HepG2 (cell line): ENCODE data around the gene CHID1. TPM values are rescaled to one million over a fixed set of nuclear protein-coding genes. Genes with fewer than 3 reads are reported as not detected.

ENCODE experiments used
- ATAD3A ChIP-seq: sonication (generic); formaldehyde crosslinking; IDR thresholded peaks from 2 replicates; pipeline ENCODE4 v1.4.0; 2020; ENCODE audit warnings: missing genetic modification reagents
- ATRX ChIP-seq: sonication (generic); formaldehyde crosslinking; IDR thresholded peaks from 2 replicates; pipeline ENCODE4 v1.4.0; 2020; ENCODE audit warnings: missing genetic modification reagents, borderline replicate concordance
- BCLAF1 ChIP-seq: fragments of 450-650 bp; IDR thresholded peaks from 2 replicates; pipeline ENCODE4 v1.6.1; 2017; ENCODE audit warnings: mild to moderate bottlenecking
- BRCA1 ChIP-seq: sonication (generic); formaldehyde crosslinking; IDR thresholded peaks from 2 replicates; pipeline ENCODE4 v1.4.0; 2020; ENCODE audit warnings: missing genetic modification reagents
- CBX5 ChIP-seq: sonication (generic); formaldehyde crosslinking; IDR thresholded peaks from 2 replicates; pipeline ENCODE4 v1.4.0; 2020; ENCODE audit warnings: missing genetic modification reagents, borderline replicate concordance
- CEBPZ ChIP-seq: IDR thresholded peaks from 2 replicates; pipeline ENCODE4 v1.6.1; 2012; ENCODE audit warnings: low read length, improper control_type of control experiment
- DBP ChIP-seq: sonication (generic); formaldehyde crosslinking; IDR thresholded peaks from 2 replicates; pipeline ENCODE4 v1.4.0; 2020; ENCODE audit warnings: missing genetic modification reagents; ENCODE audit errors: not compliant biosample characterization
- FLYWCH1 ChIP-seq: sonication (generic); formaldehyde crosslinking; IDR thresholded peaks from 2 replicates; pipeline ENCODE4 v1.8.1; 2023; ENCODE audit warnings: mild to moderate bottlenecking, missing genetic modification reagents
- KLF6 ChIP-seq: IDR thresholded peaks from 2 replicates; pipeline ENCODE4 v1.8.0; 2016; ENCODE audit warnings: missing biosample characterization, missing genetic modification reagents
- NONO ChIP-seq, 2 experiments: fragments of 450-650 bp in 1 of 2; sonication (generic) in 1 of 2; formaldehyde crosslinking in 1 of 2; IDR thresholded peaks in 1 of 2; conservative IDR thresholded peaks in 1 of 2; 2 replicates each; pipeline versions ENCODE4 v1.6.1 to v1.8.0; 2017 to 2022; ENCODE audit warnings: mild to moderate bottlenecking in 1 of 2, missing genetic modification reagents in 1 of 2, moderate library complexity in 1 of 2
- PAWR ChIP-seq: sonication (generic); formaldehyde crosslinking; IDR thresholded peaks from 2 replicates; pipeline ENCODE4 v1.4.0; 2020; ENCODE audit warnings: missing genetic modification reagents, mild to moderate bottlenecking, borderline replicate concordance
- POGK ChIP-seq: sonication (generic); formaldehyde crosslinking; conservative IDR thresholded peaks from 2 replicates; pipeline ENCODE4 v1.8.0; 2022; ENCODE audit warnings: mild to moderate bottlenecking, moderate library complexity, missing genetic modification reagents
- RXRA ChIP-seq: sonication (generic); formaldehyde crosslinking; IDR thresholded peaks from 2 replicates; pipeline ENCODE4 v1.5.1; 2020; ENCODE audit warnings: missing genetic modification reagents
- STAT5B ChIP-seq: sonication (generic); formaldehyde crosslinking; IDR thresholded peaks from 2 replicates; pipeline ENCODE4 v1.4.0; 2020; ENCODE audit warnings: missing genetic modification reagents
- ZKSCAN5 ChIP-seq: sonication (generic); formaldehyde crosslinking; IDR thresholded peaks from 2 replicates; pipeline ENCODE4 v1.5.1; 2020; ENCODE audit warnings: mild to moderate bottlenecking, missing genetic modification reagents
- ZMYM2 ChIP-seq: sonication (generic); formaldehyde crosslinking; IDR thresholded peaks from 2 replicates; pipeline ENCODE4 v1.8.0; 2022; ENCODE audit warnings: mild to moderate bottlenecking, missing genetic modification reagents
- ZNF710 ChIP-seq: sonication (generic); formaldehyde crosslinking; IDR thresholded peaks from 2 replicates; pipeline ENCODE4 v1.5.0; 2020; ENCODE audit warnings: mild to moderate bottlenecking, missing genetic modification reagents, borderline replicate concordance
- ZNF75D ChIP-seq: sonication (generic); formaldehyde crosslinking; IDR thresholded peaks from 2 replicates; pipeline ENCODE4 v1.8.1; 2023; ENCODE audit warnings: missing genetic modification reagents, mild to moderate bottlenecking, borderline replicate concordance
- polyA plus RNA-seq, 8 experiments: library from polyadenylated mRNA; depleted of rRNA in 3 of 8; stranded (reverse) in 7 of 8; unstranded in 1 of 8; fragments of >200 nt; fragmentation: Illumina TruSeq in 4 of 8; extraction: Trizol in 4 of 8; gene quantifications; 2 replicates each; pipeline versions ENCODE4 v1.2.1 to v1.2.3, GENCODE V29; 2011 to 2016; ENCODE audit warnings: low read depth in 4 of 8, missing spikeins in 1 of 8, mixed read lengths in 1 of 8; ENCODE audit not compliant: insufficient read depth in 1 of 8
- total RNA-seq, 5 experiments: library from RNA; depleted of rRNA; stranded (reverse); fragments of >200 nt; fragmentation: Illumina TruSeq; extraction: Trizol; gene quantifications; 2 replicates each; pipeline ENCODE4 v1.2.3, GENCODE V29; 2016; ENCODE audit warnings: low read depth in 1 of 5

CHID1 gene
- total and polyA plus RNA-seq, 2 of the 13 experiments (the other 11 are each of a cell fraction or from before 2014, with no cell fraction given) = 65.1 to 93.6 TPM

- TF ChIP-seq ZNF710 (CRISPR knock-in tag) (no peak), ZKSCAN5 (CRISPR knock-in tag) (no peak), RXRA (CRISPR knock-in tag) (no peak), NONO (IDR thresholded peaks at IDR 0.05) (no peak), NONO (CRISPR knock-in tag; conservative IDR thresholded peaks at IDR 0.05) (no peak; the same call in 1 of the 2 replicates), ATRX (no peak), ZMYM2 (CRISPR knock-in tag) (peak; percentile 59; the same call in 1 of the 2 replicates), PAWR (CRISPR knock-in tag) (no peak), ZNF75D (CRISPR knock-in tag) (no peak), ATAD3A (CRISPR knock-in tag) (no peak), KLF6 (no peak), STAT5B (CRISPR knock-in tag) (no peak), CBX5 (CRISPR knock-in tag) (no peak), FLYWCH1 (CRISPR knock-in tag) (no peak), CEBPZ (no peak), DBP (CRISPR knock-in tag) (no peak), POGK (CRISPR knock-in tag) (0 out of 2 replicates have a peak, but pooled peaks have one; percentile 20), BCLAF1 (no peak), BRCA1 (no peak)
These were observed 80.1 kb downstream of the CHID1 start (continued) for GRCh38 chr11:830295-831117.
